H7 (cell line): ENCODE data around the gene C2CD4B. TPM values are rescaled to one million over a fixed set of nuclear protein-coding genes. Genes with fewer than 3 reads are reported as not detected.

ENCODE experiments used
- DNase-seq: peaks from one replicate; pipeline ENCODE4 v3.0.0; 2012
- H3K27me3 ChIP-seq: 2 replicates; pipeline ENCODE4 v1.6.0; 2011; ENCODE audit warnings: mild to moderate bottlenecking, low read length; ENCODE audit not compliant: control insufficient read depth, insufficient read depth
- H3K36me3 ChIP-seq: replicated peaks from 2 replicates; pipeline ENCODE4 v1.5.1; 2011; ENCODE audit warnings: low read length; ENCODE audit not compliant: control insufficient read depth, insufficient read depth
- H3K4me3 ChIP-seq: 2 replicates; pipeline ENCODE4 v1.5.1; 2011; ENCODE audit warnings: low read depth, mild to moderate bottlenecking, control low read depth, low read length, moderate library complexity; ENCODE audit not compliant: insufficient read depth
- total RNA-seq: library from RNA; depleted of rRNA; stranded (reverse); fragments of >200 nt; shearing (Covaris generic); gene quantifications from 2 replicates; pipeline ENCODE4 v1.2.3, GENCODE V29; 2014; rRNA removed

C2CD4B gene
- total RNA-seq, 1 experiment from 2014 or later = 0.31 TPM

DNA sequence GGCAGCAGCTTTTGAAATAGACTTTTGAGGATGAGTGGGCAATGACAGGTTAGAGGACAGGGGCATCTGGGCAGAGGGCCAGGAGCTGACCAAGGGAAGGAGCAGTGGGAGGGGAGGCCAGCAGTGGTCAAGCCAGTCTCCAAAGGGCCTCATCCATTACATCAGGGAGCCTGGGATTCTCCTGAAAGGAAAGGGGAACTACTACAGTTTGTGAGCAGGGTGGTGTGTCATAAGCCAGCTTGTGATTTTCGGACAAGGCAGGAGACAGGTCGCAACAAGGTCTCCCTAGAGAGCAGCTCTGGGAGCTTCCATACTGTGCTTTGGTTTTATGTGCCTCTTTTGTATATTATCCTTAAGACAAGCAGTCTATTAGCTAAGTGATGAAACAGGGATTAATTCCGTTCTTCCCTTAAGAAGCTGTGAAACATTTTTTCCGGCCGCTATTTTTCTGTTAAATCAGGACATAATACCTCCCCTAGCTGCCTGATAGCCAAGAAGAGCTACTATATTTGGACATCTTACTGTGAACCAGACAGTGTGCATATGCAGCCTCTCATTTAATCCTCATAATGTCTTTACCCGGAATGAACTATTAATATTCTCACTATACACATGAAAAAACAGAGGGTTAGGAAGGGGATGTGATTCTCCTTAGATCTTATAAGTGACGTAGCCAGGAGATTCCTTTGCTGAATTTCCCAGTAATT is 46.4 kb downstream of the C2CD4B start:
- no peak overlapping the region for H3K4me3 ChIP-seq
- DNase-seq = no peak
- H3K36me3 ChIP-seq = no peaks in the 10 kb centered on the region
- no peaks in the 10 kb centered on the region for H3K27me3 ChIP-seq

- no peaks in the 10 kb centered on the region for H3K36me3 ChIP-seq
These were observed 49.2 kb downstream of the C2CD4B start for GRCh38 chr15:62115847-62116246.

More at GRCh38 chr15:62115847-62116246, 49.2 kb downstream of the C2CD4B start:
- Histone ChIP-seq H3K4me3 (no peak overlapping the region), H3K27me3 (no peaks in the 10 kb centered on the region)
- no peak for DNase-seq

Other genes starting within 250 kb of the C2CD4B start
- gene VPS13C, start 104.8 kb downstream of the C2CD4B start, total RNA-seq = 6.5 and 9.7 TPM in 2 replicates
- not detected in 2 replicates for gene C2CD4A, start 98.3 kb downstream of the C2CD4B start, total RNA-seq
- 18.1 and 18.4 TPM in 2 replicates for gene TLN2, start 225.3 kb upstream of the C2CD4B start, total RNA-seq